Mammary epithelial cell (primary cell): ENCODE measurements around the gene RAB8B.

Experiments
- CTCF ChIP-seq, 2 donors: IDR thresholded peaks in 1 of 2; conservative IDR thresholded peaks in 1 of 2; 2 replicates each; pipeline ENCODE4 v1.5.1; 2011 to 2012; ENCODE audit warnings: inconsistent platforms in 2 of 2, low read length in 2 of 2, mild to moderate bottlenecking in 2 of 2, control low read depth in 1 of 2, low read depth in 1 of 2; ENCODE audit not compliant: insufficient read depth in 1 of 2; ENCODE audit errors: extremely low read depth in 1 of 2
- EZH2 ChIP-seq: IDR thresholded peaks from 2 replicates; pipeline ENCODE4 v1.6.1; 2012; ENCODE audit warnings: low read length, inconsistent platforms, borderline replicate concordance

- TF ChIP-seq CTCF (conservative IDR thresholded peaks at IDR 0.05 in 1 of 2, IDR thresholded peaks at IDR 0.05 in 1 of 2; ENCODE audit: extremely low read depth in 1 of 2, insufficient read depth in 1 of 2, low read depth in 1 of 2, low read length in 2 of 2) (no peak), EZH2 (no peak)
Observed at GRCh38 chr15:63306492-63307073, 117.2 kb downstream of the RAB8B start.
